Raji (cell line): ENCODE measurements around the gene MPP1.

Experiments
- POLR2A ChIP-seq: IDR thresholded peaks from 2 replicates; pipeline ENCODE4 v1.6.1; 2011; ENCODE audit warnings: low read depth, low read length, control low read depth; ENCODE audit not compliant: insufficient read depth

MPP1 gene

DNA sequence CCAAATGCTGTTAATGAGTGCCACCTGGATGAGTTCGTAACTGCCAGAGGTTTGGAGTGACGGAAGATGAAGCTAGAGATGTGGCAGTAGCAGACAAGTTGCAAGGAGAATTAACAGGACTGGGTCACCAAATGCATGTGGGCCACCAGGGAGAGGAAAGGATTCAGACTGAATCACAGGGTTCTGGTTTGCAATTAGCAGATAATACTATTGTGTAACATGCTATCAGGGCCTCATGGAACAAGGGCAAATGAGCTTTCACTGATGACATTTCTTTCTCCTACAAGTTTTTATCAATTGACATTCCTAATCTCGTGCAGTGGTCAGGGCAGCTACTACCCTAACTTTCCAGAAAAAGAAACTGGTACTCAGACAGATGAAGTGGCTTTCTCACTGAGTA, 75.8 kb downstream of the MPP1 start:
- TF ChIP-seq POLR2A = no peak
